HEK293 (cell line): ENCODE measurements around the gene TTC1.

Source experiments
- CTCF ChIA-PET: fragments of 350-600 bp; formaldehyde crosslinking; extraction: SDS; loops from one replicate; lab custom pipeline; 2021; ENCODE audit warnings: antibody characterized with exemption; lab: Yijun Ruan, JAX
- POLR2A ChIA-PET: fragments of 300-600 bp; formaldehyde crosslinking; extraction: SDS; loops from one replicate; lab custom pipeline; 2020; ENCODE audit warnings: antibody characterized with exemption, inconsistent platforms; lab: Yijun Ruan, JAX
- H3K27ac ChIP-seq: fragments of 200-500 bp; sonication (Bioruptor generic); 2 replicates; pipeline ENCODE4 v1.5.1; 2014; ENCODE audit warnings: low read depth, low read length, control low read depth, inconsistent platforms; ENCODE audit errors: extremely low read depth
- H3K36me3 ChIP-seq, 2 experiments: fragments of 200-500 bp in 1 of 2; sonication (Bioruptor generic) in 1 of 2; 1 replicate in 1 of 2; 2 replicates in 1 of 2; pipeline ENCODE4 v1.5.1; 2014 to 2017; ENCODE audit warnings: inconsistent platforms in 2 of 2, low read length in 2 of 2; ENCODE audit not compliant: control insufficient read depth in 2 of 2, insufficient read depth in 1 of 2
- H3K4me1 ChIP-seq: fragments of 200-500 bp; sonication (Bioruptor generic); 2 replicates; pipeline ENCODE4 v1.5.1; 2014; ENCODE audit warnings: mild to moderate bottlenecking, low read length, inconsistent platforms; ENCODE audit not compliant: control insufficient read depth, insufficient read depth
- H3K4me3 ChIP-seq: 2 replicates; pipeline ENCODE4 v1.5.1; 2011; ENCODE audit warnings: low read depth, mild to moderate bottlenecking, control low read depth, low read length, moderate library complexity
- H3K9me3 ChIP-seq: fragments of 200-500 bp; sonication (Bioruptor generic); 2 replicates; pipeline ENCODE4 v1.5.1; 2014; ENCODE audit warnings: low read depth, low read length, inconsistent platforms; ENCODE audit not compliant: control insufficient read depth, insufficient read depth
- GFI1B ChIP-seq: fragments of 450-650 bp; formaldehyde crosslinking; IDR thresholded peaks from 2 replicates; pipeline ENCODE4 v1.5.1; 2016; ENCODE audit warnings: missing biosample characterization, missing genetic modification characterization
- HOXA7 ChIP-seq: sonication (generic); formaldehyde crosslinking; IDR thresholded peaks from 2 replicates; pipeline ENCODE4 v1.8.1; 2022; ENCODE audit warnings: missing genetic modification reagents, borderline replicate concordance
- HOXD13 ChIP-seq: sonication (generic); formaldehyde crosslinking; IDR thresholded peaks from 2 replicates; pipeline ENCODE4 v1.8.0; 2022; ENCODE audit warnings: missing genetic modification reagents, borderline replicate concordance
- IKZF3 ChIP-seq: fragments of 450-650 bp; IDR thresholded peaks from 2 replicates; pipeline ENCODE4 v1.5.0; 2018; ENCODE audit warnings: missing biosample characterization, mild to moderate bottlenecking, missing genetic modification characterization, moderate library complexity
- KLF9 ChIP-seq: fragments of 450-650 bp; formaldehyde crosslinking; IDR thresholded peaks from 2 replicates; pipeline ENCODE4 v1.5.1; 2016; ENCODE audit warnings: missing biosample characterization, missing genetic modification characterization, low read depth
- OSR2 ChIP-seq: fragments of 450-650 bp; formaldehyde crosslinking; IDR thresholded peaks from 2 replicates; pipeline ENCODE4 v1.5.1; 2016; ENCODE audit warnings: missing biosample characterization, missing genetic modification characterization
- RBAK ChIP-seq: fragments of 450-650 bp; formaldehyde crosslinking; IDR thresholded peaks from 2 replicates; pipeline ENCODE4 v1.5.1; 2016; ENCODE audit warnings: missing biosample characterization, missing genetic modification characterization
- REPIN1 ChIP-seq: fragments of 450-650 bp; formaldehyde crosslinking; IDR thresholded peaks from 2 replicates; pipeline ENCODE4 v1.5.1; 2017; ENCODE audit warnings: missing biosample characterization, missing genetic modification characterization, low read depth
- TCF7L2 ChIP-seq: IDR thresholded peaks from 2 replicates; pipeline ENCODE4 v1.6.1; 2011; ENCODE audit warnings: low read depth, mild to moderate bottlenecking, inconsistent platforms, low read length, moderate library complexity, borderline replicate concordance
- ZBTB17 ChIP-seq: fragments of 450-650 bp; formaldehyde crosslinking; IDR thresholded peaks from 2 replicates; pipeline ENCODE4 v1.5.1; 2016; ENCODE audit warnings: missing biosample characterization, missing genetic modification characterization
- ZEB2 ChIP-seq: fragments of 450-650 bp; formaldehyde crosslinking; IDR thresholded peaks from 2 replicates; pipeline ENCODE4 v1.5.1; 2016; ENCODE audit warnings: missing biosample characterization, missing genetic modification characterization
- ZNF132 ChIP-seq: fragments of 450-650 bp; formaldehyde crosslinking; IDR thresholded peaks from 2 replicates; pipeline ENCODE4 v1.5.1; 2017; ENCODE audit warnings: missing biosample characterization, missing genetic modification characterization, borderline replicate concordance
- ZNF169 ChIP-seq: fragments of 450-650 bp; formaldehyde crosslinking; IDR thresholded peaks from 2 replicates; pipeline ENCODE4 v1.5.1; 2016; ENCODE audit warnings: missing biosample characterization, missing genetic modification characterization
- ZNF175 ChIP-seq: fragments of 450-650 bp; formaldehyde crosslinking; IDR thresholded peaks from 2 replicates; pipeline ENCODE4 v1.5.1; 2016; ENCODE audit warnings: missing biosample characterization, missing genetic modification characterization
- ZNF211 ChIP-seq: fragments of 450-650 bp; formaldehyde crosslinking; IDR thresholded peaks from 2 replicates; pipeline ENCODE4 v1.5.1; 2016; ENCODE audit warnings: low read depth, missing biosample characterization, missing genetic modification characterization
- ZNF221 ChIP-seq: fragments of 450-650 bp; formaldehyde crosslinking; IDR thresholded peaks from 2 replicates; pipeline ENCODE4 v1.5.1; 2017; ENCODE audit warnings: missing biosample characterization, missing genetic modification characterization, borderline replicate concordance
- ZNF23 ChIP-seq: fragments of 450-650 bp; formaldehyde crosslinking; IDR thresholded peaks from 2 replicates; pipeline ENCODE4 v1.5.1; 2016; ENCODE audit warnings: missing biosample characterization, missing genetic modification characterization, borderline replicate concordance
- ZNF24 ChIP-seq: fragments of 450-650 bp; formaldehyde crosslinking; IDR thresholded peaks from 2 replicates; pipeline ENCODE4 v1.5.1; 2016; ENCODE audit warnings: missing biosample characterization, missing genetic modification characterization
- ZNF248 ChIP-seq: fragments of 450-650 bp; formaldehyde crosslinking; IDR thresholded peaks from 2 replicates; pipeline ENCODE4 v1.5.1; 2017; ENCODE audit warnings: missing biosample characterization, missing genetic modification characterization
- ZNF366 ChIP-seq: fragments of 450-650 bp; formaldehyde crosslinking; conservative IDR thresholded peaks from 2 replicates; pipeline ENCODE4 v1.5.1; 2016; ENCODE audit warnings: missing biosample characterization, missing genetic modification characterization
- ZNF391 ChIP-seq: fragments of 450-650 bp; formaldehyde crosslinking; IDR thresholded peaks from 2 replicates; pipeline ENCODE4 v1.5.1; 2016; ENCODE audit warnings: low read depth, missing biosample characterization, missing genetic modification characterization, borderline replicate concordance
- ZNF394 ChIP-seq: fragments of 450-650 bp; formaldehyde crosslinking; IDR thresholded peaks from 2 replicates; pipeline ENCODE4 v1.5.1; 2016; ENCODE audit warnings: missing biosample characterization, missing genetic modification characterization, mild to moderate bottlenecking, moderate library complexity, borderline replicate concordance
- ZNF521 ChIP-seq: fragments of 450-650 bp; formaldehyde crosslinking; IDR thresholded peaks from 2 replicates; pipeline ENCODE4 v1.5.1; 2017; ENCODE audit warnings: missing biosample characterization, mild to moderate bottlenecking, missing genetic modification characterization
- ZNF530 ChIP-seq: fragments of 450-650 bp; formaldehyde crosslinking; IDR thresholded peaks from 2 replicates; pipeline ENCODE4 v1.5.1; 2016; ENCODE audit warnings: low read depth, missing biosample characterization, missing genetic modification characterization
- ZNF654 ChIP-seq: fragments of 450-650 bp; formaldehyde crosslinking; IDR thresholded peaks from 2 replicates; pipeline ENCODE4 v1.5.1; 2016; ENCODE audit warnings: low read depth, missing biosample characterization, missing genetic modification characterization
- ZNF664 ChIP-seq: fragments of 450-650 bp; formaldehyde crosslinking; IDR thresholded peaks from 2 replicates; pipeline ENCODE4 v1.5.1; 2016; ENCODE audit warnings: missing biosample characterization, missing genetic modification characterization
- ZNF76 ChIP-seq: fragments of 450-650 bp; formaldehyde crosslinking; IDR thresholded peaks from 2 replicates; pipeline ENCODE4; 2016; ENCODE audit warnings: low read depth, missing biosample characterization, missing genetic modification characterization, borderline replicate concordance
- ZNF791 ChIP-seq: fragments of 450-650 bp; formaldehyde crosslinking; IDR thresholded peaks from 2 replicates; pipeline ENCODE4 v1.5.1; 2016; ENCODE audit warnings: missing biosample characterization, missing genetic modification characterization
- ZNF837 ChIP-seq: fragments of 450-650 bp; formaldehyde crosslinking; IDR thresholded peaks from 2 replicates; pipeline ENCODE4 v1.5.1; 2016; ENCODE audit warnings: missing biosample characterization, missing genetic modification characterization
- TF ChIP-seq, protein P1 (sequence below): fragments of 450-650 bp; formaldehyde crosslinking; IDR thresholded peaks from 2 replicates; pipeline ENCODE4 v1.5.1; 2016; ENCODE audit warnings: missing biosample characterization, missing genetic modification characterization
- TF ChIP-seq, protein P2 (sequence below): fragments of 450-650 bp; formaldehyde crosslinking; IDR thresholded peaks from 2 replicates; pipeline ENCODE4 v1.5.1; 2016; ENCODE audit warnings: missing biosample characterization, missing genetic modification characterization
- TF ChIP-seq, protein P3 (sequence below): fragments of 450-650 bp; formaldehyde crosslinking; IDR thresholded peaks from 2 replicates; pipeline ENCODE4 v1.5.1; 2016; ENCODE audit warnings: missing biosample characterization, missing genetic modification characterization

The TTC1 gene

DNA sequence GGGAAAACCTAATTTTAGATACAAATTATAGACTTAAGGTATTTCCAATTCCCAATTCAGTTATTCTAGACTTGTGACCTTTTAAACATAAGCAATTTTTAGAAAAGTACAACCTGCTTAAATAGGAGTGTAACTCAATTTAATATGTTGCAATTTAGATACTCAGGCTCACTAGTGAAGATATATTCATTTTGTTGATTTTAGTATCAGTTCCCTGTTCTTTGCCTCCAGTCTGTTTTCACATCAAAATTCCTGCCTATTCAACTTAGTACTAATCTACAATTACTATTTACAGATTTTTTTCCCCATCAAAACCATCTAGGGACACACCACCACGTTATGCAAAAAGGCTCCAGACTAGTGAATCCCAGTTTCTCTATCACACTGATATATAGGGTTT, 79.9 kb downstream of the TTC1 start (continued):
- TF ChIP-seq, protein P1, sequence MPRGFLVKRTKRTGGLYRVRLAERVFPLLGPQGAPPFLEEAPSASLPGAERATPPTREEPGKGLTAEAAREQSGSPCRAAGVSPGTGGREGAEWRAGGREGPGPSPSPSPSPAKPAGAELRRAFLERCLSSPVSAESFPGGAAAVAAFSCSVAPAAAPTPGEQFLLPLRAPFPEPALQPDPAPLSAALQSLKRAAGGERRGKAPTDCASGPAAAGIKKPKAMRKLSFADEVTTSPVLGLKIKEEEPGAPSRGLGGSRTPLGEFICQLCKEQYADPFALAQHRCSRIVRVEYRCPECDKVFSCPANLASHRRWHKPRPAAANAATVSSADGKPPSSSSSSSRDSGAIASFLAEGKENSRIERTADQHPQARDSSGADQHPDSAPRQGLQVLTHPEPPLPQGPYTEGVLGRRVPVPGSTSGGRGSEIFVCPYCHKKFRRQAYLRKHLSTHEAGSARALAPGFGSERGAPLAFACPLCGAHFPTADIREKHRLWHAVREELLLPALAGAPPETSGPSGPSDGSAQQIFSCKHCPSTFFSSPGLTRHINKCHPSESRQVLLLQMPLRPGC (tag by site-specific recombination): no peak
- no peak for TF ChIP-seq ZEB2 (tag by site-specific recombination)
- no peak for TF ChIP-seq ZNF664 (tag by site-specific recombination)
- TF ChIP-seq ZNF391: no peak
- TF ChIP-seq GFI1B: no peak
- no peak for TF ChIP-seq ZNF654 (tag by site-specific recombination)
- no peak for TF ChIP-seq OSR2
- no peak for TF ChIP-seq ZNF521 (tag by site-specific recombination)
- no peak for TF ChIP-seq RBAK (tag by site-specific recombination)
- TF ChIP-seq ZNF23 (tag by site-specific recombination): no peak
- no peak for TF ChIP-seq ZNF530 (tag by site-specific recombination)
- TF ChIP-seq, protein P2, sequence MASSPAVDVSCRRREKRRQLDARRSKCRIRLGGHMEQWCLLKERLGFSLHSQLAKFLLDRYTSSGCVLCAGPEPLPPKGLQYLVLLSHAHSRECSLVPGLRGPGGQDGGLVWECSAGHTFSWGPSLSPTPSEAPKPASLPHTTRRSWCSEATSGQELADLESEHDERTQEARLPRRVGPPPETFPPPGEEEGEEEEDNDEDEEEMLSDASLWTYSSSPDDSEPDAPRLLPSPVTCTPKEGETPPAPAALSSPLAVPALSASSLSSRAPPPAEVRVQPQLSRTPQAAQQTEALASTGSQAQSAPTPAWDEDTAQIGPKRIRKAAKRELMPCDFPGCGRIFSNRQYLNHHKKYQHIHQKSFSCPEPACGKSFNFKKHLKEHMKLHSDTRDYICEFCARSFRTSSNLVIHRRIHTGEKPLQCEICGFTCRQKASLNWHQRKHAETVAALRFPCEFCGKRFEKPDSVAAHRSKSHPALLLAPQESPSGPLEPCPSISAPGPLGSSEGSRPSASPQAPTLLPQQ: no peak
- TF ChIP-seq ZBTB17 (tag by site-specific recombination): no peak
- no peak for TF ChIP-seq ZNF132
- TF ChIP-seq ZNF366: no peak

DNA sequence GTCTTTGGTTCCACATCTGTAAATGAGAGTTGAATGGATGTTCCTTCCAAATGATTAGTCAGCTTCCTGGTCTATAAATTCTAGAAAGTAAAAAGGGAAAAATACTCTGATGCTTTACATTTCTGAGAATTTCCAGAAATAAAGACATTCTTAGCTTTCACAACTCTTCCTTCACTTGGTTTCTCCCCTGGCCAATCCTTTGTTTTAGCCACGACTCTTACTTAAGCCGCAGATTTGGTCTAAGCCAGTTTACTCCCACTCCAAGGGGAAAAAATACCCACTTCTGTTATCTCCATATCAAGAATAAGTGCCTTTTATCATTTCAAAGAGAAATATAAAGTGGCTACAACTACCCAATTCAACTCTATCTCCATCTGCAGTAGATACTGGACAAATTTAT, 80.6 kb downstream of the TTC1 start:
- no peaks in the 10 kb centered on the region for H3K9me3 ChIP-seq
- ChIA-PET POLR2A (no interaction called here), CTCF (interaction anchor here (0.8 to 1.3 kb wide), 2 partner anchors 9 to 87 kb away, joined by 3 to 6 read pairs; no protein-coding TSS in a partner anchor)
- H3K27ac ChIP-seq: no peak overlapping the region
- peaks cover 6 to 20% of the 10 kb centered on the region in 2 experiments; a peak in 2 of 3 replicates for H3K36me3 ChIP-seq
- TF ChIP-seq TCF7L2 (no peak), ZNF394 (tag by site-specific recombination) (no peak), ZEB2 (tag by site-specific recombination) (no peak), ZNF391 (no peak), ZNF221 (no peak), HOXA7 (no peak), ZNF24 (tag by site-specific recombination) (no peak), ZNF248 (tag by site-specific recombination) (no peak), KLF9 (no peak), ZNF791 (tag by site-specific recombination) (no peak), ZNF76 (no peak), ZNF169 (tag by site-specific recombination) (no peak), HOXD13 (CRISPR knock-in tag) (no peak), ZNF837 (tag by site-specific recombination) (no peak), IKZF3 (no peak), OSR2 (no peak), REPIN1 (no peak), ZNF211 (tag by site-specific recombination) (no peak), ZNF175 (tag by site-specific recombination) (no peak)
- TF ChIP-seq, protein P3, sequence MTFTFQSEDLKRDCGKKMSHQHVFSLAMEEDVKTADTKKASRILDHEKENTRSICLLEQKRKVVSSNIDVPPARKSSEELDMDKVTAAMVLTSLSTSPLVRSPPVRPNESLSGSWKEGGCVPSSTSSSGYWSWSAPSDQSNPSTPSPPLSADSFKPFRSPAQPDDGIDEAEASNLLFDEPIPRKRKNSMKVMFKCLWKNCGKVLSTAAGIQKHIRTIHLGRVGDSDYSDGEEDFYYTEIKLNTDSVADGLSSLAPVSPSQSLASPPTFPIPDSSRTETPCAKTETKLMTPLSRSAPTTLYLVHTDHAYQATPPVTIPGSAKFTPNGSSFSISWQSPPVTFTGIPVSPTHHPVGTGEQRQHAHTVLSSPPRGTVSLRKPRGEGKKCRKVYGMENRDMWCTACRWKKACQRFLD: no peak
- no peak overlapping the region for H3K4me3 ChIP-seq
- H3K4me1 ChIP-seq: no peaks in the 10 kb centered on the region
